Small intestine (tissue), 7 donors: Measurements from ENCODE around the gene SRRM1. TPM values are rescaled to one million over a fixed set of nuclear protein-coding genes. Genes with fewer than 3 reads are reported as not detected.

Experiments used
- DNase-seq, 2 donors: peaks; one replicate each; pipeline versions ENCODE4 v3.0.0 to v3.0.0-alpha.2; 2013
- FAIRE-seq: peaks from 2 replicates; lab custom pipeline; 2012; peaks lifted over from hg19 to GRCh38; lab: Jason Lieb, UNC
- H3K27ac ChIP-seq, 3 donors: one replicate each; pipeline ENCODE4 v1.5.1; 2013; ENCODE audit warnings: low read length in 2 of 3, mild to moderate bottlenecking in 2 of 3, control low read depth in 1 of 3, inconsistent platforms in 1 of 3, low read depth in 1 of 3, moderate library complexity in 1 of 3
- H3K27me3 ChIP-seq, 3 donors: one replicate each; pipeline ENCODE4 v1.6.1; 2013; ENCODE audit warnings: low read length in 3 of 3, inconsistent platforms in 1 of 3; ENCODE audit not compliant: control insufficient read depth in 3 of 3, insufficient read depth in 3 of 3
- H3K36me3 ChIP-seq, 3 donors: one replicate each; pipeline ENCODE4 v1.6.1; 2013; ENCODE audit warnings: low read length in 3 of 3, inconsistent platforms in 1 of 3, low read depth in 1 of 3, mild to moderate bottlenecking in 1 of 3, moderate library complexity in 1 of 3; ENCODE audit not compliant: control insufficient read depth in 3 of 3, insufficient read depth in 2 of 3
- H3K4me1 ChIP-seq, 3 donors: one replicate each; pipeline ENCODE4 v1.6.1; 2013; ENCODE audit warnings: low read length in 2 of 3, inconsistent platforms in 1 of 3, low read depth in 1 of 3, mild to moderate bottlenecking in 1 of 3, moderate library complexity in 1 of 3; ENCODE audit not compliant: control insufficient read depth in 3 of 3, insufficient read depth in 2 of 3
- H3K4me3 ChIP-seq, 3 donors: one replicate each; pipeline ENCODE4 v1.5.1; 2013; ENCODE audit warnings: low read length in 3 of 3, control low read depth in 1 of 3, inconsistent platforms in 1 of 3, low read depth in 1 of 3, mild to moderate bottlenecking in 1 of 3, moderate library complexity in 1 of 3
- H3K9me3 ChIP-seq, 2 donors: one replicate each; pipeline ENCODE4 v1.6.1; 2013; ENCODE audit warnings: low read depth in 1 of 2, low read length in 1 of 2; ENCODE audit not compliant: control insufficient read depth in 2 of 2, insufficient read depth in 1 of 2
- WGBS, 3 donors: extraction: QIAGEN DNeasy Blood & Tissue Kit; methylation state at CpG; one replicate each; pipeline ENCODE4 v1.1.7; 2013; 5-methylcytosine and 5-hydroxymethylcytosine counted together
- polyA plus RNA-seq, 4 donors: library from polyadenylated mRNA; stranded (reverse) in 3 of 4; unstranded in 1 of 4; fragments of 200-250 nt in 3 of 4; fragments of 120-200 nt in 1 of 4; gene quantifications; one replicate each; pipeline versions ENCODE4 v1.2.1 to v1.2.3, GENCODE V29; 2013
- donor health status: healthy with polysubstance abuse.
- donor health status: control.
- donor health status: control.
- donor health status: Bipolar disorder and iron deficiency.
- donor health status: healthy.

Gene SRRM1
- polyA plus RNA-seq, 4 donors = 24.0 to 107 (median 34.3) TPM

GRCh38 chr1:24648919-24649318 lies 5.8 kb downstream of the SRRM1 start:
- FAIRE-seq (no peak), DNase-seq (no peak)
- Histone ChIP-seq H3K27me3 (no peaks in the 10 kb centered on the region), H3K4me1 (peaks cover 0 to 15% (median 9%) of the 10 kb centered on the region in 3 donors), H3K4me3 (no peak overlapping the region), H3K9me3 (no peaks in the 10 kb centered on the region), H3K27ac (no peak overlapping the region), H3K36me3 (peaks cover 14 to 35% (median 31%) of the 10 kb centered on the region in 3 donors)
- 90 to 92% (median 90%) methylated on average over 5 of the region's 5 CpGs for WGBS, 3 donors

GRCh38 chr1:24652382-24652781 lies 9.3 kb downstream of the SRRM1 start:
- no peaks in the 10 kb centered on the region for H3K9me3 ChIP-seq
- H3K4me1 ChIP-seq = peaks cover 0 to 7% (median 0%) of the 10 kb centered on the region in 3 donors
- H3K36me3 ChIP-seq = peaks cover 34 to 54% (median 35%) of the 10 kb centered on the region in 3 donors
- FAIRE-seq (no peak), DNase-seq (no peak)
- 95 to 98% (median 96%) methylated on average over 13 of the region's 13 CpGs for WGBS, 3 donors
- no peak overlapping the region for H3K27ac ChIP-seq
- no peaks in the 10 kb centered on the region for H3K27me3 ChIP-seq
- no peak overlapping the region for H3K4me3 ChIP-seq

- peaks cover 0 to 9% (median 0%) of the 10 kb centered on the region in 3 donors for H3K4me1 ChIP-seq
- H3K36me3 ChIP-seq = peaks cover 34 to 47% (median 36%) of the 10 kb centered on the region in 3 donors
- 95 to 98% (median 97%) methylated on average over 3 of the region's 3 CpGs for WGBS, 3 donors
- H3K27ac ChIP-seq = no peak overlapping the region
- no peaks in the 10 kb centered on the region for H3K9me3 ChIP-seq
- H3K27me3 ChIP-seq = no peaks in the 10 kb centered on the region
- H3K4me3 ChIP-seq = no peak overlapping the region
- no peak for FAIRE-seq
- DNase-seq = no peak
These were observed 10.9 kb downstream of the SRRM1 start for GRCh38 chr1:24654010-24654409.

GRCh38 chr1:24656046-24656445 lies 12.9 kb downstream of the SRRM1 start:
- WGBS, 3 donors = 100% methylated on average over 1 of the region's 1 CpG
- Histone ChIP-seq H3K36me3 (peaks cover 33 to 35% (median 34%) of the 10 kb centered on the region in 3 donors), H3K9me3 (no peaks in the 10 kb centered on the region), H3K4me1 (peaks cover 0 to 9% (median 0%) of the 10 kb centered on the region in 3 donors), H3K27me3 (no peaks in the 10 kb centered on the region), H3K27ac (no peak overlapping the region), H3K4me3 (no peak overlapping the region)
- no peak for FAIRE-seq
- DNase-seq = no peak

- H3K4me3 ChIP-seq = no peak overlapping the region
These were observed 14.7 kb downstream of the SRRM1 start for GRCh38 chr1:24657781-24658180.

GRCh38 chr1:24659166-24659904 lies 16.2 kb downstream of the SRRM1 start:
- H3K27ac ChIP-seq = no peak overlapping the region
- H3K36me3 ChIP-seq = peaks cover 32 to 38% (median 36%) of the 10 kb centered on the region in 3 donors
- no peaks in the 10 kb centered on the region for H3K9me3 ChIP-seq
- DNase-seq (no peak), FAIRE-seq (no peak)
- no peaks in the 10 kb centered on the region for H3K27me3 ChIP-seq
- H3K4me3 ChIP-seq = no peak overlapping the region
- peaks cover 0 to 9% (median 0%) of the 10 kb centered on the region in 3 donors for H3K4me1 ChIP-seq
- 100% methylated on average over 2 of the region's 2 CpGs for WGBS, 3 donors

More at GRCh38 chr1:24657781-24658180, 14.7 kb downstream of the SRRM1 start:
- 73 to 76% (median 74%) methylated on average over 3 of the region's 3 CpGs for WGBS, 3 donors
- peaks cover 32 to 36% (median 34%) of the 10 kb centered on the region in 3 donors for H3K36me3 ChIP-seq
- H3K9me3 ChIP-seq = no peaks in the 10 kb centered on the region
- H3K27me3 ChIP-seq = no peaks in the 10 kb centered on the region
- no peak for DNase-seq
- H3K27ac ChIP-seq = no peak overlapping the region
- H3K4me1 ChIP-seq = peaks cover 0 to 9% (median 0%) of the 10 kb centered on the region in 3 donors
- FAIRE-seq = no peak

GRCh38 chr1:24659993-24660665 lies 17.0 kb downstream of the SRRM1 start:
- Histone ChIP-seq H3K9me3 (no peaks in the 10 kb centered on the region), H3K27me3 (no peaks in the 10 kb centered on the region), H3K27ac (no peak overlapping the region), H3K36me3 (peaks cover 31 to 37% (median 34%) of the 10 kb centered on the region in 3 donors), H3K4me3 (no peak overlapping the region), H3K4me1 (peaks cover 0 to 9% (median 0%) of the 10 kb centered on the region in 3 donors)
- WGBS, 3 donors = 14 to 21% (median 20%) methylated on average over 1 of the region's 1 CpG
- DNase-seq (no peak), FAIRE-seq (no peak)

- Histone ChIP-seq H3K36me3 (peaks cover 22 to 44% (median 42%) of the 10 kb centered on the region in 3 donors), H3K4me1 (no peaks in the 10 kb centered on the region), H3K27me3 (no peaks in the 10 kb centered on the region), H3K4me3 (no peak overlapping the region), H3K27ac (no peak overlapping the region), H3K9me3 (no peaks in the 10 kb centered on the region)
- DNase-seq (no peak), FAIRE-seq (no peak)
- WGBS, 3 donors = 72 to 77% (median 75%) methylated on average over 2 of the region's 2 CpGs
These were observed 21.5 kb downstream of the SRRM1 start for GRCh38 chr1:24664507-24665033.
